HepG2 (cell line): Measurements from ENCODE around the gene STAB2.

ENCODE experiments used
- BHLHE40 ChIP-seq: IDR thresholded peaks from 2 replicates; pipeline ENCODE4 v1.6.1; 2011; ENCODE audit warnings: low read length, improper control_type of control experiment
- CC2D1A ChIP-seq: sonication (generic); formaldehyde crosslinking; IDR thresholded peaks from 2 replicates; pipeline ENCODE4 v1.8.1; 2023; ENCODE audit warnings: mild to moderate bottlenecking, missing genetic modification reagents
- CREB1 ChIP-seq, 2 experiments: fragments of 450-650 bp in 1 of 2; IDR thresholded peaks; 2 replicates each; pipeline ENCODE4 v1.6.1; 2016 to 2017; ENCODE audit warnings: control low read depth in 1 of 2, mild to moderate bottlenecking in 1 of 2, missing compliant biosample characterization in 1 of 2, missing genetic modification characterization in 1 of 2
- FOXA1 ChIP-seq, 2 experiments: fragments of 450-650 bp in 1 of 2; sonication (generic) in 1 of 2; formaldehyde crosslinking in 1 of 2; IDR thresholded peaks; 2 replicates each; pipeline versions ENCODE4 v1.4.0 to v1.6.1; 2016 to 2020; ENCODE audit warnings: missing genetic modification reagents in 1 of 2
- GTF2F1 ChIP-seq: fragments of 150-350 bp; IDR thresholded peaks from 2 replicates; pipeline ENCODE4 v1.6.1; 2014; ENCODE audit warnings: low read length
- JUNB ChIP-seq: sonication (generic); formaldehyde crosslinking; IDR thresholded peaks from 2 replicates; pipeline ENCODE4 v1.8.0; 2022; ENCODE audit warnings: missing genetic modification reagents, mild to moderate bottlenecking, borderline replicate concordance
- MTF1 ChIP-seq: sonication (generic); formaldehyde crosslinking; IDR thresholded peaks from 2 replicates; pipeline ENCODE4 v1.5.0; 2020; ENCODE audit warnings: missing genetic modification reagents
- NCOA1 ChIP-seq: sonication (generic); formaldehyde crosslinking; IDR thresholded peaks from 2 replicates; pipeline ENCODE4 v1.9.0; 2021; ENCODE audit warnings: missing genetic modification reagents
- NRL ChIP-seq: sonication (generic); formaldehyde crosslinking; IDR thresholded peaks from 2 replicates; pipeline ENCODE4 v1.5.0; 2020; ENCODE audit warnings: missing genetic modification reagents, mild to moderate bottlenecking, moderate library complexity, borderline replicate concordance
- SP1 ChIP-seq, 2 experiments: fragments of 450-650 bp in 1 of 2; sonication (generic) in 1 of 2; formaldehyde crosslinking in 1 of 2; IDR thresholded peaks; 2 replicates each; pipeline versions ENCODE4 v1.4.0 to v1.6.1; 2016 to 2020; ENCODE audit warnings: missing genetic modification reagents in 1 of 2
- ZNF224 ChIP-seq: sonication (generic); formaldehyde crosslinking; IDR thresholded peaks from 2 replicates; pipeline ENCODE4 v1.5.0; 2020; ENCODE audit warnings: mild to moderate bottlenecking, missing genetic modification reagents
- ZNF615 ChIP-seq: sonication (generic); formaldehyde crosslinking; IDR thresholded peaks from 2 replicates; pipeline ENCODE4 v1.5.0; 2020; ENCODE audit warnings: mild to moderate bottlenecking, missing genetic modification reagents, borderline replicate concordance
- ZNF670 ChIP-seq: sonication (generic); formaldehyde crosslinking; IDR thresholded peaks from 2 replicates; pipeline ENCODE4 v1.8.0; 2022; ENCODE audit warnings: mild to moderate bottlenecking, missing genetic modification reagents, borderline replicate concordance

GRCh38 chr12:103780992-103781391 lies 193.9 kb downstream of the STAB2 start:
- no peak for TF ChIP-seq FOXA1 (IDR thresholded peaks at IDR 0.05)
- TF ChIP-seq FOXA1 (CRISPR knock-in tag; IDR thresholded peaks at IDR 0.05), result no peak
- TF ChIP-seq ZNF224 (CRISPR knock-in tag), result no peak
- no peak for TF ChIP-seq ZNF615
- TF ChIP-seq GTF2F1, result no peak
- TF ChIP-seq CREB1 (IDR thresholded peaks at IDR 0.05), result no peak
- TF ChIP-seq CREB1 (CRISPR knock-in tag; IDR thresholded peaks at IDR 0.05), result no peak
- no peak for TF ChIP-seq ZNF670 (CRISPR knock-in tag)
- TF ChIP-seq SP1 (IDR thresholded peaks at IDR 0.05), result no peak
- no peak for TF ChIP-seq SP1 (CRISPR knock-in tag; IDR thresholded peaks at IDR 0.05)
- no peak for TF ChIP-seq NRL
- TF ChIP-seq MTF1 (CRISPR knock-in tag), result no peak
- no peak for TF ChIP-seq CC2D1A (CRISPR knock-in tag)
- no peak for TF ChIP-seq NCOA1 (CRISPR knock-in tag)
- TF ChIP-seq BHLHE40, result no peak
- TF ChIP-seq JUNB (CRISPR knock-in tag), result no peak
